ENCODE measurements around the gene ATG4A.

Gene ATG4A

GRCh38 chrX:108167211-108167872 lies 75.8 kb downstream of the ATG4A start:
- no peak for DNase-seq (ENCODE audit: low read depth, low spot score)
- TF ChIP-seq CTCF (IDR thresholded peaks at IDR 0.05; ENCODE audit: insufficient read depth, low read length, missing control alignments), result no peak
- ChIA-PET CTCF (interaction anchor here (0.9 kb wide), 1 partner anchor 369 kb away, joined by 6 read pairs; no protein-coding TSS in a partner anchor), POLR2A (no interaction called here)
- H3K4me3 ChIP-seq (ENCODE audit: low read depth, low read length), result no peak overlapping the region

GRCh38 chrX:108168961-108169740 lies 77.6 kb downstream of the ATG4A start:
- no peak overlapping the region for H3K4me3 ChIP-seq (ENCODE audit: low read depth, low read length)
- no peak for DNase-seq (ENCODE audit: low read depth, low spot score)
- CTCF ChIA-PET, result no interaction called here
- TF ChIP-seq CTCF (IDR thresholded peaks at IDR 0.05; ENCODE audit: insufficient read depth, low read length, missing control alignments), result no peak
- POLR2A ChIA-PET, result no interaction called here

GRCh38 chrX:108169768-108170167 lies 78.2 kb downstream of the ATG4A start:
- ChIA-PET POLR2A (no interaction called here), CTCF (no interaction called here)
- H3K4me3 ChIP-seq (ENCODE audit: low read depth, low read length), result no peak overlapping the region
- TF ChIP-seq CTCF (IDR thresholded peaks at IDR 0.05; ENCODE audit: insufficient read depth, low read length, missing control alignments), result no peak
- DNase-seq (ENCODE audit: low read depth, low spot score), result no peak

- CTCF ChIA-PET, result no interaction called here
- POLR2A ChIA-PET, result no interaction called here
- TF ChIP-seq CTCF (IDR thresholded peaks at IDR 0.05; ENCODE audit: insufficient read depth, low read length, missing control alignments), result no peak
- no peak for DNase-seq (ENCODE audit: low read depth, low spot score)
- H3K4me3 ChIP-seq (ENCODE audit: low read depth, low read length), result no peak overlapping the region
Observed at GRCh38 chrX:108171671-108172070, 80.1 kb downstream of the ATG4A start.

GRCh38 chrX:108173874-108174273 lies 82.3 kb downstream of the ATG4A start:
- ChIA-PET POLR2A (no interaction called here), CTCF (interaction anchor here (1.6 kb wide), 1 partner anchor 26 kb away, joined by 4 read pairs; no protein-coding TSS in a partner anchor)
- no peak for DNase-seq (ENCODE audit: low read depth, low spot score)
- no peak for TF ChIP-seq CTCF (IDR thresholded peaks at IDR 0.05; ENCODE audit: insufficient read depth, low read length, missing control alignments)
- H3K4me3 ChIP-seq (ENCODE audit: low read depth, low read length), result no peak overlapping the region

GRCh38 chrX:108177351-108178142 lies 86.0 kb downstream of the ATG4A start:
- POLR2A ChIA-PET, result no interaction called here
- DNase-seq (ENCODE audit: low read depth, low spot score), result no peak
- no peak overlapping the region for H3K4me3 ChIP-seq (ENCODE audit: low read depth, low read length)
- CTCF ChIA-PET, result no interaction called here
- TF ChIP-seq CTCF (IDR thresholded peaks at IDR 0.05; ENCODE audit: insufficient read depth, low read length, missing control alignments), result no peak

All from AG04449 (cell line).